Measurements from ENCODE around the gene LRBA. TPM values are rescaled to one million over a fixed set of nuclear protein-coding genes. Genes with fewer than 3 reads are reported as not detected.

The LRBA gene
- polyA plus RNA-seq, 1 of the 3 experiments (the other 2 are of a cell fraction): 11.4 TPM

DNA sequence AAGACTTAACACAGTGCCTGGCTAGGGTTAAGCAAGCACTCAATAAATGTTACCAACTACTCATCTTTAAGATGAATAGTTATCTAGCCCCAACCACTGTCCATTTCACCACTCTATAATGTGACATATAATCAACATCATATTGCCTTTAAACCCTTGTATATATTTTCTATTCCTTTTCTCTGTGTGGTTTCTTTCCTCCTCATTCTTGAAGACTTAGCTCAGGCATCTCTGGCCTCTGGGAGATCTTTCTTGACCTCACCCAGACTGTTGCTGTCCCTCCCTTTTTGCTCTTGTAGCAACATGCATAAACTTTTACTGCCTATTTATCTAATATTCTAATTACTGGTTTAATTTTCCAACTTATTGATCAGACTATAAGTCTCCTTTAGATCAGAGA, 683.0 kb downstream of the LRBA start:
- peaks cover 3% of the 10 kb centered on the region for H3F3A ChIP-seq (replicated peaks; ENCODE audit: insufficient read depth)
- TF ChIP-seq ELF1 (IDR thresholded peaks at IDR 0.05): no peak
- TF ChIP-seq IRF3 (IDR thresholded peaks at IDR 0.05; ENCODE audit: low read depth, low read length): no peak
- no peak for TF ChIP-seq MXI1 (IDR thresholded peaks at IDR 0.05; ENCODE audit: low read depth, low read length)
- no peak for TF ChIP-seq TCF12 (IDR thresholded peaks at IDR 0.05)
- TF ChIP-seq RCOR1 (IDR thresholded peaks at IDR 0.05; ENCODE audit: low read length): no peak
- no peak for TF ChIP-seq FOXM1 (IDR thresholded peaks at IDR 0.05; ENCODE audit: low read depth)
- no peak for TF ChIP-seq EZH2phosphoT487 (IDR thresholded peaks at IDR 0.05; ENCODE audit: borderline replicate concordance, low read depth)
- no peak overlapping the region for H3K4me3 ChIP-seq (ENCODE audit: low read depth in 2 of 2, low read length in 1 of 2)
- no peak overlapping the region for H3K4me2 ChIP-seq
- no peaks in the 10 kb centered on the region for H3K79me2 ChIP-seq (ENCODE audit: insufficient read depth)
- no peaks in the 10 kb centered on the region for H3K9me2 ChIP-seq
- no peak for DNase-seq
- CTCF ChIA-PET: interaction anchor here (1.0 kb wide), 2 partner anchors 11 to 34 kb away, joined by 3 read pairs; no protein-coding TSS in a partner anchor
- POLR2A ChIA-PET: no interaction called here
- no peak overlapping the region for H3K9ac ChIP-seq
- H3K27ac ChIP-seq (ENCODE audit: low read depth in 2 of 2, low read length in 1 of 2): no peak overlapping the region
- no peaks in the 10 kb centered on the region for H3K36me3 ChIP-seq (replicated peaks in 1 of 2; ENCODE audit: control insufficient read depth in 1 of 2, insufficient read depth in 2 of 2, low read length in 1 of 2)
- H3K9me3 ChIP-seq: no peaks in the 10 kb centered on the region
- no peaks in the 10 kb centered on the region; a peak in 3 of 4 replicates for H3K4me1 ChIP-seq (ENCODE audit: control insufficient read depth in 1 of 2, insufficient read depth in 2 of 2, low read depth in 1 of 2, low read length in 1 of 2)
- H2AFZ ChIP-seq (ENCODE audit: low read depth): no peak overlapping the region
- H4K20me1 ChIP-seq (ENCODE audit: insufficient read depth): no peaks in the 10 kb centered on the region
- H3K27me3 ChIP-seq (ENCODE audit: insufficient read depth): no peaks in the 10 kb centered on the region

DNA sequence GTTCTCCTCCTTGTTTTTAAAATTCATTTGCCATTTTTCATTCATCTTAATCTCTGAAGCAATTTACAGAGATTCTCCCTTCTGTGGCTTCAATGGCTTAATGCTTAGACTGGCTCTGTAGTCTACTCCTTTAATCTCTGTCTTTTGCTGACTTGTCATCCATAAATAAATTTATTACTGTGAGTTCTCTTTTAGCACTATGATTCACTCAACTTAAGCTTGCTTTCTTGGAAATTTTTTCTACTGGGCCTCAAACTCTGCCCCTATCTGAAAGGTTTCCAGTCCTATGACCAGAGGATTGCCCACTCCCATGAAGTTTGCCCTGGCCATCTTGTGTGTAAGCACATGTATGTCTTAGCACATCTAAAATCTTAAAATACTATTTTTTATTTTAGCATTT, 685.7 kb downstream of the LRBA start:
- DNase-seq: no peak
- no peaks in the 10 kb centered on the region for H3K79me2 ChIP-seq (ENCODE audit: insufficient read depth)
- ChIA-PET CTCF (no interaction called here), POLR2A (no interaction called here)
- H3K4me3 ChIP-seq (ENCODE audit: low read depth in 2 of 2, low read length in 1 of 2): no peak overlapping the region
- no peaks in the 10 kb centered on the region for H4K20me1 ChIP-seq (ENCODE audit: insufficient read depth)
- H3K9me2 ChIP-seq: no peaks in the 10 kb centered on the region
- H3K27ac ChIP-seq (ENCODE audit: low read depth in 2 of 2, low read length in 1 of 2): no peak overlapping the region
- H2AFZ ChIP-seq (ENCODE audit: low read depth): no peak overlapping the region
- no peaks in the 10 kb centered on the region; a peak in 2 of 4 replicates for H3K4me1 ChIP-seq (ENCODE audit: control insufficient read depth in 1 of 2, insufficient read depth in 2 of 2, low read depth in 1 of 2, low read length in 1 of 2)
- H3K9me3 ChIP-seq: no peaks in the 10 kb centered on the region
- no peak overlapping the region for H3K4me2 ChIP-seq
- H3K27me3 ChIP-seq (ENCODE audit: insufficient read depth): no peaks in the 10 kb centered on the region
- no peak overlapping the region for H3K9ac ChIP-seq
- TF ChIP-seq, protein P1, sequence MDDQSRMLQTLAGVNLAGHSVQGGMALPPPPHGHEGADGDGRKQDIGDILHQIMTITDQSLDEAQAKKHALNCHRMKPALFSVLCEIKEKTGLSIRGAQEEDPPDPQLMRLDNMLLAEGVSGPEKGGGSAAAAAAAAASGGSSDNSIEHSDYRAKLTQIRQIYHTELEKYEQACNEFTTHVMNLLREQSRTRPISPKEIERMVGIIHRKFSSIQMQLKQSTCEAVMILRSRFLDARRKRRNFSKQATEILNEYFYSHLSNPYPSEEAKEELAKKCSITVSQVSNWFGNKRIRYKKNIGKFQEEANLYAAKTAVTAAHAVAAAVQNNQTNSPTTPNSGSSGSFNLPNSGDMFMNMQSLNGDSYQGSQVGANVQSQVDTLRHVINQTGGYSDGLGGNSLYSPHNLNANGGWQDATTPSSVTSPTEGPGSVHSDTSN (IDR thresholded peaks at IDR 0.05): peak; percentile 40
- TF ChIP-seq JUND (IDR thresholded peaks at IDR 0.05) (no peak), IRF3 (IDR thresholded peaks at IDR 0.05; ENCODE audit: low read depth, low read length) (no peak), TEAD4 (IDR thresholded peaks at IDR 0.05; ENCODE audit: borderline replicate concordance, insufficient read depth) (no peak), NFIC (IDR thresholded peaks at IDR 0.05; ENCODE audit: borderline replicate concordance) (no peak), GATA2 (CRISPR knock-in tag; IDR thresholded peaks at IDR 0.05) (no peak), GABPA (IDR thresholded peaks at IDR 0.05; ENCODE audit: low read depth) (no peak), YY1 (IDR thresholded peaks at IDR 0.05; ENCODE audit: low read depth) (no peak)
- TF ChIP-seq, protein P2, sequence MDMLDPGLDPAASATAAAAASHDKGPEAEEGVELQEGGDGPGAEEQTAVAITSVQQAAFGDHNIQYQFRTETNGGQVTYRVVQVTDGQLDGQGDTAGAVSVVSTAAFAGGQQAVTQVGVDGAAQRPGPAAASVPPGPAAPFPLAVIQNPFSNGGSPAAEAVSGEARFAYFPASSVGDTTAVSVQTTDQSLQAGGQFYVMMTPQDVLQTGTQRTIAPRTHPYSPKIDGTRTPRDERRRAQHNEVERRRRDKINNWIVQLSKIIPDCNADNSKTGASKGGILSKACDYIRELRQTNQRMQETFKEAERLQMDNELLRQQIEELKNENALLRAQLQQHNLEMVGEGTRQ (IDR thresholded peaks at IDR 0.05; ENCODE audit: borderline replicate concordance, low read depth, low read length): no peak
- peaks cover 3% of the 10 kb centered on the region for H3F3A ChIP-seq (replicated peaks; ENCODE audit: insufficient read depth)
- peaks cover 0 to 5% of the 10 kb centered on the region in 2 experiments for H3K36me3 ChIP-seq (replicated peaks in 1 of 2; ENCODE audit: control insufficient read depth in 1 of 2, insufficient read depth in 2 of 2, low read length in 1 of 2)

Data from SK-N-SH (cell line).